ENCODE results near the gene RNF20. TPM values are rescaled to one million over a fixed set of nuclear protein-coding genes. Genes with fewer than 3 reads are reported as not detected.
"Not testable (repeated sequence)": the region's sequence is repeated elsewhere in the genome, so short reads cannot be mapped to it uniquely, and the experiment has no call there.

Gene RNF20
- total RNA-seq, 6 experiments from 2014 or later = 38.3 to 43.9 (median 41.5) TPM

GRCh38 chr9:101587332-101588043 is 53.8 kb downstream of the RNF20 start:
- DNase-seq = no peak

GRCh38 chr9:101590074-101590473 is 56.4 kb downstream of the RNF20 start:
- not testable (repeated sequence) for H3K9me3 Mint-ChIP-seq; H3K4me3 Mint-ChIP-seq; H3K27ac Mint-ChIP-seq; H3K36me3 Mint-ChIP-seq (ENCODE audit: low read depth); H3K27me3 Mint-ChIP-seq (ENCODE audit: insufficient read depth)
- DNase-seq = peak; percentile 85
- peaks cover 33% of the 10 kb centered on the region for H3K4me1 Mint-ChIP-seq (ENCODE audit: low read depth)

More at GRCh38 chr9:101587332-101588043, 53.8 kb downstream of the RNF20 start:
- TF ChIP-seq CTCF (IDR thresholded peaks at IDR 0.05) = no peak
- no peaks in the 10 kb centered on the region for H3K36me3 Mint-ChIP-seq (ENCODE audit: low read depth)
- H3K27me3 Mint-ChIP-seq (ENCODE audit: insufficient read depth) = 0 out of 2 replicates have a peak, but pooled peaks cover 4% of the 10 kb centered on the region
- H3K4me3 Mint-ChIP-seq = no peak overlapping the region
- peaks cover 24% of the 10 kb centered on the region for H3K4me1 Mint-ChIP-seq (ENCODE audit: low read depth)
- H3K27ac Mint-ChIP-seq = no peak overlapping the region
- H3K9me3 Mint-ChIP-seq = no peaks in the 10 kb centered on the region

- Mint-ChIP-seq H3K4me3 (no peak overlapping the region), H3K36me3 (ENCODE audit: low read depth) (no peaks in the 10 kb centered on the region)
- DNase-seq = no peak
Observed at GRCh38 chr9:101590901-101591300, 57.2 kb downstream of the RNF20 start.

GRCh38 chr9:101591787-101592446 is 58.3 kb downstream of the RNF20 start:
- DNase-seq = no peak
- H3K27ac Mint-ChIP-seq = no peak overlapping the region
- no peak overlapping the region for H3K4me3 Mint-ChIP-seq
- TF ChIP-seq CTCF (IDR thresholded peaks at IDR 0.05) = no peak
- H3K36me3 Mint-ChIP-seq (ENCODE audit: low read depth) = no peaks in the 10 kb centered on the region
- peaks cover 33% of the 10 kb centered on the region for H3K4me1 Mint-ChIP-seq (ENCODE audit: low read depth)
- H3K27me3 Mint-ChIP-seq (ENCODE audit: insufficient read depth) = 0 out of 2 replicates have a peak, but pooled peaks cover 2% of the 10 kb centered on the region
- no peaks in the 10 kb centered on the region for H3K9me3 Mint-ChIP-seq

More at GRCh38 chr9:101590901-101591300, 57.2 kb downstream of the RNF20 start:
- H3K4me1 Mint-ChIP-seq (ENCODE audit: low read depth) = peaks cover 33% of the 10 kb centered on the region
- H3K9me3 Mint-ChIP-seq = no peaks in the 10 kb centered on the region
- 0 out of 2 replicates have a peak, but pooled peaks cover 2% of the 10 kb centered on the region for H3K27me3 Mint-ChIP-seq (ENCODE audit: insufficient read depth)
- no peak overlapping the region for H3K27ac Mint-ChIP-seq
- no peak for TF ChIP-seq CTCF (IDR thresholded peaks at IDR 0.05)

- Mint-ChIP-seq H3K36me3 (ENCODE audit: low read depth) (no peaks in the 10 kb centered on the region), H3K9me3 (no peaks in the 10 kb centered on the region), H3K27ac (no peak overlapping the region), H3K4me3 (no peak overlapping the region), H3K4me1 (ENCODE audit: low read depth) (peaks cover 28% of the 10 kb centered on the region), H3K27me3 (ENCODE audit: insufficient read depth) (0 out of 2 replicates have a peak, but pooled peaks cover 2% of the 10 kb centered on the region)
- no peak for DNase-seq
- no peak for TF ChIP-seq CTCF (IDR thresholded peaks at IDR 0.05)
Observed at GRCh38 chr9:101592788-101593187, 59.1 kb downstream of the RNF20 start.

GRCh38 chr9:101593345-101593744 is 59.7 kb downstream of the RNF20 start:
- no peak for DNase-seq

More at GRCh38 chr9:101593345-101593744, 59.7 kb downstream of the RNF20 start:
- no peak overlapping the region for H3K27ac Mint-ChIP-seq
- no peaks in the 10 kb centered on the region for H3K9me3 Mint-ChIP-seq
- H3K36me3 Mint-ChIP-seq (ENCODE audit: low read depth) = no peaks in the 10 kb centered on the region
- peaks cover 24% of the 10 kb centered on the region for H3K4me1 Mint-ChIP-seq (ENCODE audit: low read depth)
- H3K27me3 Mint-ChIP-seq (ENCODE audit: insufficient read depth) = 0 out of 2 replicates have a peak, but pooled peaks cover 2% of the 10 kb centered on the region
- TF ChIP-seq CTCF (IDR thresholded peaks at IDR 0.05) = no peak
- no peak overlapping the region for H3K4me3 Mint-ChIP-seq
